HEK293 (cell line): ENCODE measurements around the gene ACTN4.
A peak's percentile ranks its signal among the peaks of the same experiment; 100 is the strongest.

Source experiments
- CTCF ChIA-PET: fragments of 350-600 bp; formaldehyde crosslinking; extraction: SDS; loops from one replicate; lab custom pipeline; 2021; ENCODE audit warnings: antibody characterized with exemption; lab: Yijun Ruan, JAX
- POLR2A ChIA-PET: fragments of 300-600 bp; formaldehyde crosslinking; extraction: SDS; loops from one replicate; lab custom pipeline; 2020; ENCODE audit warnings: antibody characterized with exemption, inconsistent platforms; lab: Yijun Ruan, JAX
- H3K27ac ChIP-seq: fragments of 200-500 bp; sonication (Bioruptor generic); 2 replicates; pipeline ENCODE4 v1.5.1; 2014; ENCODE audit warnings: low read depth, low read length, control low read depth, inconsistent platforms; ENCODE audit errors: extremely low read depth
- H3K36me3 ChIP-seq, 2 experiments: fragments of 200-500 bp in 1 of 2; sonication (Bioruptor generic) in 1 of 2; 1 replicate in 1 of 2; 2 replicates in 1 of 2; pipeline ENCODE4 v1.5.1; 2014 to 2017; ENCODE audit warnings: inconsistent platforms in 2 of 2, low read length in 2 of 2; ENCODE audit not compliant: control insufficient read depth in 2 of 2, insufficient read depth in 1 of 2
- H3K4me1 ChIP-seq: fragments of 200-500 bp; sonication (Bioruptor generic); 2 replicates; pipeline ENCODE4 v1.5.1; 2014; ENCODE audit warnings: mild to moderate bottlenecking, low read length, inconsistent platforms; ENCODE audit not compliant: control insufficient read depth, insufficient read depth
- H3K4me3 ChIP-seq: 2 replicates; pipeline ENCODE4 v1.5.1; 2011; ENCODE audit warnings: low read depth, mild to moderate bottlenecking, control low read depth, low read length, moderate library complexity
- H3K9me3 ChIP-seq: fragments of 200-500 bp; sonication (Bioruptor generic); 2 replicates; pipeline ENCODE4 v1.5.1; 2014; ENCODE audit warnings: low read depth, low read length, inconsistent platforms; ENCODE audit not compliant: control insufficient read depth, insufficient read depth
- CTCF ChIP-seq: fragments of 450-650 bp; formaldehyde crosslinking; IDR thresholded peaks from 2 replicates; pipeline ENCODE4 v1.5.1; 2016; ENCODE audit warnings: missing biosample characterization, missing genetic modification characterization
- GFI1B ChIP-seq: fragments of 450-650 bp; formaldehyde crosslinking; IDR thresholded peaks from 2 replicates; pipeline ENCODE4 v1.5.1; 2016; ENCODE audit warnings: missing biosample characterization, missing genetic modification characterization
- REST ChIP-seq: fragments of 450-650 bp; formaldehyde crosslinking; IDR thresholded peaks from 2 replicates; pipeline ENCODE4 v1.5.1; 2016; ENCODE audit warnings: missing biosample characterization, missing genetic modification characterization
- TCF7L2 ChIP-seq: IDR thresholded peaks from 2 replicates; pipeline ENCODE4 v1.6.1; 2011; ENCODE audit warnings: low read depth, mild to moderate bottlenecking, inconsistent platforms, low read length, moderate library complexity, borderline replicate concordance
- ZBTB10 ChIP-seq: fragments of 450-650 bp; formaldehyde crosslinking; IDR thresholded peaks from 2 replicates; pipeline ENCODE4 v1.5.1; 2016; ENCODE audit warnings: missing biosample characterization, missing genetic modification characterization
- ZBTB8A ChIP-seq: fragments of 450-650 bp; formaldehyde crosslinking; IDR thresholded peaks from 2 replicates; pipeline ENCODE4 v1.5.1; 2016; ENCODE audit warnings: missing biosample characterization, missing genetic modification characterization
- ZNF169 ChIP-seq: fragments of 450-650 bp; formaldehyde crosslinking; IDR thresholded peaks from 2 replicates; pipeline ENCODE4 v1.5.1; 2016; ENCODE audit warnings: missing biosample characterization, missing genetic modification characterization
- ZNF274 ChIP-seq, 2 experiments: fragments of 200-500 bp in 1 of 2; fragments of 450-650 bp in 1 of 2; sonication (Bioruptor generic) in 1 of 2; formaldehyde crosslinking in 1 of 2; IDR thresholded peaks; 2 replicates each; pipeline versions ENCODE4 v1.5.1 to v1.6.1; 2014 to 2016; ENCODE audit warnings: borderline replicate concordance in 1 of 2, inconsistent platforms in 1 of 2, low read length in 1 of 2, missing biosample characterization in 1 of 2, missing genetic modification characterization in 1 of 2
- ZNF639 ChIP-seq: fragments of 450-650 bp; formaldehyde crosslinking; IDR thresholded peaks from 2 replicates; pipeline ENCODE4 v1.5.1; 2016; ENCODE audit warnings: missing biosample characterization, missing genetic modification characterization
- ZNF654 ChIP-seq: fragments of 450-650 bp; formaldehyde crosslinking; IDR thresholded peaks from 2 replicates; pipeline ENCODE4 v1.5.1; 2016; ENCODE audit warnings: low read depth, missing biosample characterization, missing genetic modification characterization
- ZNF660 ChIP-seq: fragments of 450-650 bp; IDR thresholded peaks from 2 replicates; pipeline ENCODE4 v1.5.1; 2018; ENCODE audit warnings: missing biosample characterization, mild to moderate bottlenecking, missing genetic modification characterization
- ZNF664 ChIP-seq: fragments of 450-650 bp; formaldehyde crosslinking; IDR thresholded peaks from 2 replicates; pipeline ENCODE4 v1.5.1; 2016; ENCODE audit warnings: missing biosample characterization, missing genetic modification characterization
- ZNF776 ChIP-seq: fragments of 450-650 bp; formaldehyde crosslinking; IDR thresholded peaks from 2 replicates; pipeline ENCODE4 v1.5.0; 2017; ENCODE audit warnings: missing biosample characterization, missing genetic modification characterization, borderline replicate concordance
- ZNF837 ChIP-seq: fragments of 450-650 bp; formaldehyde crosslinking; IDR thresholded peaks from 2 replicates; pipeline ENCODE4 v1.5.1; 2016; ENCODE audit warnings: missing biosample characterization, missing genetic modification characterization
- ZNF843 ChIP-seq: fragments of 450-650 bp; formaldehyde crosslinking; IDR thresholded peaks from 2 replicates; pipeline ENCODE4 v1.5.1; 2016; ENCODE audit warnings: missing biosample characterization, missing genetic modification characterization
- ZXDB ChIP-seq: fragments of 450-650 bp; formaldehyde crosslinking; IDR thresholded peaks from 2 replicates; pipeline ENCODE4 v1.5.1; 2016; ENCODE audit warnings: missing biosample characterization, missing genetic modification characterization

Gene ACTN4

GRCh38 chr19:38632476-38633213, 14.8 kb upstream of the ACTN4 start:
- peaks cover 56 to 90% of the 10 kb centered on the region in 2 experiments for H3K36me3 ChIP-seq
- POLR2A ChIA-PET = interaction anchor here (0.6 to 1.1 kb wide), 3 partner anchors 14 to 726 kb away, joined by 3 to 4 read pairs (median 3); partner anchors contain the start of genes EIF3K and WDR87
- peak; percentile 66; the same call in 1 of the 2 replicates for TF ChIP-seq ZNF664 (tag by site-specific recombination)
- no peak for TF ChIP-seq TCF7L2
- no peaks in the 10 kb centered on the region for H3K9me3 ChIP-seq
- CTCF ChIA-PET = interaction anchor here (0.9 to 8.2 kb wide), 7 partner anchors 13 to 229 kb away, joined by 4 to 138 read pairs (median 61); partner anchors contain the start of genes EIF3K, FAM98C and MAP4K1
- H3K4me1 ChIP-seq = no peaks in the 10 kb centered on the region; the same call in 1 of the 2 replicates
- no peak overlapping the region for H3K4me3 ChIP-seq
- peak overlapping the region; percentile 17; the same call in 1 of the 2 replicates for H3K27ac ChIP-seq

GRCh38 chr19:38634757-38635482, 12.5 kb upstream of the ACTN4 start:
- Histone ChIP-seq H3K36me3 (peaks cover 34 to 87% of the 10 kb centered on the region in 2 experiments), H3K9me3 (no peaks in the 10 kb centered on the region), H3K4me3 (no peak overlapping the region), H3K4me1 (no peaks in the 10 kb centered on the region; the same call in 1 of the 2 replicates), H3K27ac (peak overlapping the region; percentile 31; the same call in 1 of the 2 replicates)
- POLR2A ChIA-PET = interaction anchor here (0.7 to 2.0 kb wide), 14 partner anchors 9 to 341 kb away, joined by 3 to 31 read pairs (median 6); partner anchors contain the start of genes ACTN4, EIF3K, FAM98C and FBXO17
- TF ChIP-seq REST (peak; percentile 59), CTCF (tag by site-specific recombination) (peak; percentile 96), ZXDB (tag by site-specific recombination) (peak; percentile 57; the same call in 1 of the 2 replicates), ZNF274 (IDR thresholded peaks at IDR 0.05; ENCODE audit: low read length) (no peak), ZNF274 (tag by site-specific recombination; IDR thresholded peaks at IDR 0.05; ENCODE audit: borderline replicate concordance) (no peak), ZNF169 (tag by site-specific recombination) (0 out of 2 replicates have a peak, but pooled peaks have one; percentile 18), ZBTB8A (tag by site-specific recombination) (peak; percentile 57; the same call in 1 of the 2 replicates), ZNF639 (tag by site-specific recombination) (0 out of 2 replicates have a peak, but pooled peaks have one; percentile 7), ZNF776 (tag by site-specific recombination) (no peak), ZNF660 (tag by site-specific recombination) (peak; percentile 43; the same call in 1 of the 2 replicates), ZNF843 (tag by site-specific recombination) (peak; percentile 11; the same call in 1 of the 2 replicates), ZBTB10 (tag by site-specific recombination) (peak; percentile 29; the same call in 1 of the 2 replicates), GFI1B (tag by site-specific recombination) (no peak), ZNF837 (tag by site-specific recombination) (no peak), ZNF654 (tag by site-specific recombination) (peak; percentile 69)
- CTCF ChIA-PET = interaction anchor here (0.6 to 8.2 kb wide), 77 partner anchors 8 to 1897 kb away, joined by 3 to 138 read pairs (median 4); partner anchors contain the start of genes ACTN4, EIF3K, FAM98C and GGN
